Testis (tissue), 3 donors: ENCODE data around the gene C4orf46. TPM values are rescaled to one million over a fixed set of nuclear protein-coding genes. Genes with fewer than 3 reads are reported as not detected.

ENCODE experiments used
- DNase-seq: peaks from one replicate; pipeline ENCODE4 v3.0.0-alpha.2; 2019
- H3K27ac ChIP-seq, 2 donors: fragments of 200-600 bp; sonication (generic); one replicate each; pipeline ENCODE4 v1.5.1; 2019
- H3K27me3 ChIP-seq: fragments of 200-600 bp; sonication (generic); one replicate; pipeline ENCODE4 v1.5.1; 2019
- H3K36me3 ChIP-seq: fragments of 200-600 bp; sonication (generic); one replicate; pipeline ENCODE4 v1.5.1; 2017; ENCODE audit warnings: low read depth; ENCODE audit errors: missing control alignments
- H3K4me1 ChIP-seq: fragments of 200-600 bp; sonication (generic); one replicate; pipeline ENCODE4 v1.5.1; 2019
- H3K4me3 ChIP-seq, 2 donors: fragments of 200-600 bp; sonication (generic); one replicate each; pipeline ENCODE4 v1.5.1; 2017 to 2019
- H3K9me3 ChIP-seq: fragments of 200-600 bp; sonication (generic); one replicate; pipeline ENCODE4 v1.5.1; 2017
- POLR2A ChIP-seq: fragments of 450-650 bp; IDR thresholded peaks from one replicate; pipeline ENCODE4 v1.6.1; 2017; ENCODE audit warnings: antibody characterized with exemption, mild to moderate bottlenecking, moderate library complexity
- WGBS, 2 donors: methylation state at CpG; one replicate each; pipeline ENCODE4 v1.1.5; 2018; 5-methylcytosine and 5-hydroxymethylcytosine counted together
- intact Hi-C: fragments of 100-400 bp; cut with DNase I; formaldehyde crosslinking; loops from one replicate; pipeline ENCODE4 v1.15.1; 2023; ENCODE audit warnings: low total_unique reads
- polyA plus RNA-seq: library from polyadenylated mRNA; stranded (reverse); fragments of 350-450 nt; fragmentation: Illumina TruSeq; extraction: RNeasy Lipid Tissue Mini Kit (QIAGEN cat#74804); gene quantifications from one replicate; pipeline ENCODE4 v1.2.3, GENCODE V29; 2014; ENCODE audit warnings: low read depth, low replicate concordance; ENCODE audit not compliant: insufficient read depth
- small RNA-seq, 2 donors: library from RNA; depleted of rRNA; stranded (forward); fragments of <200 nt; gene quantifications; one replicate each; pipeline ENCODE3, GENCODE V24; 2016
- total RNA-seq, 2 donors: library from RNA; depleted of rRNA; stranded (reverse); fragments of >200 nt; gene quantifications; one replicate each; pipeline ENCODE4 v1.2.3, GENCODE V29; 2016
- TF ChIP-seq, protein P1 (sequence below), 3 experiments: fragments of 450-650 bp in 2 of 3; fragments of 200-600 bp in 1 of 3; sonication (generic) in 1 of 3; IDR thresholded peaks; one replicate each; pipeline ENCODE4 v1.5.1; 2016 to 2019; ENCODE audit warnings: antibody characterized with exemption in 3 of 3, mild to moderate bottlenecking in 2 of 3, moderate library complexity in 1 of 3

Gene C4orf46
- total and polyA plus RNA-seq, 3 donors from 2014 or later: 14.7 to 36.0 (median 20.2) TPM

GRCh38 chr4:158622251-158622650 is 49.4 kb downstream of the C4orf46 start:
- WGBS, 2 donors: 86 to 93% methylated on average over 3 of the region's 3 CpGs

DNA sequence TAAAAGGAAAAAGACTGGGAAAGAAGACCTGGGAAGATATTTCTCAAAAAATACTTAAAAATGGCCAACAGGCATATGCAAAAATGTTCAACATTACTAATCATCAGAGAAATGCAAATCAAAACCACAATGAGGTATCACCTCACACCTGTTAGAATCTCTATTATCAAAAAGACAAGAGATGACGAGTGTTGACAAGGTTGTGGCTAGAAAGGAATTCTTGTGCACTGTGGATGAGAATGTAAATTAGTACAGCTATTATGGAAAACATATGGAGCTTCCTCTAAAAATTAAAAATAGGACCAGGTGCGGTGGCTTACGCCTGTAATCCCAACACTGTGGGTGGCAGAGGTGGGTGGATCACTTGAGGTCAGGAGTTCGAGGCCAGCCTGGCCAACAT is 50.0 kb downstream of the C4orf46 start:
- H3K27ac ChIP-seq: no peak overlapping the region
- WGBS, 2 donors: 81 to 84% methylated on average over 4 of the region's 4 CpGs
- H3K4me3 ChIP-seq: no peak overlapping the region
- no peaks in the 10 kb centered on the region for H3K4me1 ChIP-seq
- no peak for DNase-seq
- H3K9me3 ChIP-seq: no peaks in the 10 kb centered on the region
- H3K36me3 ChIP-seq: no peaks in the 10 kb centered on the region
- TF ChIP-seq, protein P1, sequence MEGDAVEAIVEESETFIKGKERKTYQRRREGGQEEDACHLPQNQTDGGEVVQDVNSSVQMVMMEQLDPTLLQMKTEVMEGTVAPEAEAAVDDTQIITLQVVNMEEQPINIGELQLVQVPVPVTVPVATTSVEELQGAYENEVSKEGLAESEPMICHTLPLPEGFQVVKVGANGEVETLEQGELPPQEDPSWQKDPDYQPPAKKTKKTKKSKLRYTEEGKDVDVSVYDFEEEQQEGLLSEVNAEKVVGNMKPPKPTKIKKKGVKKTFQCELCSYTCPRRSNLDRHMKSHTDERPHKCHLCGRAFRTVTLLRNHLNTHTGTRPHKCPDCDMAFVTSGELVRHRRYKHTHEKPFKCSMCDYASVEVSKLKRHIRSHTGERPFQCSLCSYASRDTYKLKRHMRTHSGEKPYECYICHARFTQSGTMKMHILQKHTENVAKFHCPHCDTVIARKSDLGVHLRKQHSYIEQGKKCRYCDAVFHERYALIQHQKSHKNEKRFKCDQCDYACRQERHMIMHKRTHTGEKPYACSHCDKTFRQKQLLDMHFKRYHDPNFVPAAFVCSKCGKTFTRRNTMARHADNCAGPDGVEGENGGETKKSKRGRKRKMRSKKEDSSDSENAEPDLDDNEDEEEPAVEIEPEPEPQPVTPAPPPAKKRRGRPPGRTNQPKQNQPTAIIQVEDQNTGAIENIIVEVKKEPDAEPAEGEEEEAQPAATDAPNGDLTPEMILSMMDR (IDR thresholded peaks at IDR 0.05): no peak
- no peak for TF ChIP-seq POLR2A
- intact Hi-C loops: loop anchor here (10.0 kb wide), 1 partner anchor 367 kb away; no protein-coding TSS in a partner anchor
- H3K27me3 ChIP-seq: no peaks in the 10 kb centered on the region

More at GRCh38 chr4:158622251-158622650, 49.4 kb downstream of the C4orf46 start:
- Histone ChIP-seq H3K27ac (no peak overlapping the region), H3K9me3 (no peaks in the 10 kb centered on the region), H3K36me3 (no peaks in the 10 kb centered on the region), H3K27me3 (no peaks in the 10 kb centered on the region), H3K4me1 (no peaks in the 10 kb centered on the region), H3K4me3 (no peak overlapping the region)
- TF ChIP-seq, protein P1 (IDR thresholded peaks at IDR 0.05): no peak
- no peak for TF ChIP-seq POLR2A
- no peak for DNase-seq
- intact Hi-C loops: loop anchor here (10.0 kb wide), 1 partner anchor 367 kb away; no protein-coding TSS in a partner anchor

GRCh38 chr4:158617956-158618355 is 53.7 kb downstream of the C4orf46 start:
- no peak overlapping the region for H3K27ac ChIP-seq
- no peak for DNase-seq
- no peak overlapping the region for H3K4me3 ChIP-seq
- TF ChIP-seq, protein P1 (IDR thresholded peaks at IDR 0.05): no peak
- no peak for TF ChIP-seq POLR2A
- no peaks in the 10 kb centered on the region for H3K36me3 ChIP-seq
- H3K4me1 ChIP-seq: no peaks in the 10 kb centered on the region
- H3K9me3 ChIP-seq: no peaks in the 10 kb centered on the region
- H3K27me3 ChIP-seq: no peaks in the 10 kb centered on the region
- intact Hi-C loops: no loop called here

Small RNA genes within 50 kb of the gene (small RNA-seq; reads per million reads assigned to genes)
- 0 reads per million in 2 donors for gene RF00012

Other genes with a start within 250 kb of the C4orf46 start
- gene RXFP1, start 150.0 kb downstream of the C4orf46 start, total RNA-seq: 1 to 10 TPM in 1 of 2 donors, under 1 TPM in 1; 0.81 to 2.1 TPM
- gene RXFP1, start 150.0 kb downstream of the C4orf46 start, polyA plus RNA-seq: 0.26 TPM
- gene ETFDH, start 409 bp upstream of the C4orf46 start, total RNA-seq: 10 to 100 TPM; 29.0 to 37.8 TPM
- gene ETFDH, start 409 bp upstream of the C4orf46 start, polyA plus RNA-seq: 26.0 TPM
- gene PPID, start 51.5 kb upstream of the C4orf46 start, total RNA-seq: 10 to 100 TPM; 25.1 to 27.5 TPM
- 43.7 TPM for gene PPID, start 51.5 kb upstream of the C4orf46 start, polyA plus RNA-seq
- 10 to 100 TPM; 25.0 to 28.4 TPM for gene FNIP2, start 97.1 kb upstream of the C4orf46 start, total RNA-seq
- 23.5 TPM for gene FNIP2, start 97.1 kb upstream of the C4orf46 start, polyA plus RNA-seq